ENCODE data around the gene TMC6. TPM values are rescaled to one million over a fixed set of nuclear protein-coding genes. Genes with fewer than 3 reads are reported as not detected.

The TMC6 gene
- polyA plus RNA-seq, 1 experiment, result 0.51 TPM

DNA sequence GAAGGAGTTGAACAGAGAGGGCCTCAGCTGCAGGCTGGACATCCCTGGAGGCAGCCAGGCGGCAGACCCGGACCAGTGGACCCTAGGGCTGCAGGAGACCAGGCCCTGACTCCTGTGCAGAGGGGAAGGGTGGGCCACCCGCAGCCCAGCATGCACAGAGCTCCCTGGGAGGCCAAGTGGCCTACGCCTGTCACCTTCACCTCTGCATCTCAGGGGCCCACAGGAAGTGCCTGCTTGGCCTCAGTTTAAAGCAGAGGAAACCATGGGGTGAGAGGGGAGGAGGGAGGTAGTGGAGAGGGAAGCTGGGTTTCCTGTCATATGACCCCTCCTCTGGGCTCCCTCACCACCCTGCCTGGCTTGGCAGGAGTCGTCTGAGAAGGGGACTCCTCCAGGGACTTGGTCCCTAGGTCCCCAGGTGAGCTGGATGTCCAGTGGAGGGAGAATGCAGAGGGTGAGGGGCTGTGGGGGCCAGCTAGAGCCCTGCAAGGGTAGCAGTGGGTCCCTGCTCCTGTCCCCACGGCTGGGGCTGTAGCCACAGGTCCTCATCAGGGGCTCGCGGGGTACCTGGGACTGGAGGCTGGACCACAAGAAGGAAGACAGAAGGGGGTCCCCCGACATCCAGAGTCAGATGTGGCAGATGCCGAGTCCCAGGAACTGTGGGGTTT, 2.0 kb upstream of the TMC6 start, which contains the start of gene TMC8:
Gene TMC8 (plus strand): TSS at position 335 of the 665 bp plus-strand sequence. CDS start 818 bp downstream, outside the sequence.
- ChIA-PET CTCF (interaction anchor here (1.1 kb wide), 1 partner anchor 11 kb away, joined by 4 read pairs; no protein-coding TSS in a partner anchor), POLR2A (no interaction called here)
- peaks cover 4% of the 10 kb centered on the region; the same call in 1 of the 2 replicates for H3K9me3 ChIP-seq (ENCODE audit: control insufficient read depth, insufficient read depth, low read length)
- peaks cover 48% of the 10 kb centered on the region for H3K27me3 ChIP-seq (ENCODE audit: control insufficient read depth, insufficient read depth, low read length)
- no peak for DNase-seq (ENCODE audit: low read depth, low spot score)
- TF ChIP-seq, protein P1, sequence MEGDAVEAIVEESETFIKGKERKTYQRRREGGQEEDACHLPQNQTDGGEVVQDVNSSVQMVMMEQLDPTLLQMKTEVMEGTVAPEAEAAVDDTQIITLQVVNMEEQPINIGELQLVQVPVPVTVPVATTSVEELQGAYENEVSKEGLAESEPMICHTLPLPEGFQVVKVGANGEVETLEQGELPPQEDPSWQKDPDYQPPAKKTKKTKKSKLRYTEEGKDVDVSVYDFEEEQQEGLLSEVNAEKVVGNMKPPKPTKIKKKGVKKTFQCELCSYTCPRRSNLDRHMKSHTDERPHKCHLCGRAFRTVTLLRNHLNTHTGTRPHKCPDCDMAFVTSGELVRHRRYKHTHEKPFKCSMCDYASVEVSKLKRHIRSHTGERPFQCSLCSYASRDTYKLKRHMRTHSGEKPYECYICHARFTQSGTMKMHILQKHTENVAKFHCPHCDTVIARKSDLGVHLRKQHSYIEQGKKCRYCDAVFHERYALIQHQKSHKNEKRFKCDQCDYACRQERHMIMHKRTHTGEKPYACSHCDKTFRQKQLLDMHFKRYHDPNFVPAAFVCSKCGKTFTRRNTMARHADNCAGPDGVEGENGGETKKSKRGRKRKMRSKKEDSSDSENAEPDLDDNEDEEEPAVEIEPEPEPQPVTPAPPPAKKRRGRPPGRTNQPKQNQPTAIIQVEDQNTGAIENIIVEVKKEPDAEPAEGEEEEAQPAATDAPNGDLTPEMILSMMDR (IDR thresholded peaks at IDR 0.05; ENCODE audit: low read depth, low read length), result no peak
- no peak within 1 kb of the TSS for H3K27ac ChIP-seq (ENCODE audit: low read depth, low read length)
- no peak within 1 kb of the TSS for H3K4me3 ChIP-seq (ENCODE audit: low read depth, low read length)

DNA sequence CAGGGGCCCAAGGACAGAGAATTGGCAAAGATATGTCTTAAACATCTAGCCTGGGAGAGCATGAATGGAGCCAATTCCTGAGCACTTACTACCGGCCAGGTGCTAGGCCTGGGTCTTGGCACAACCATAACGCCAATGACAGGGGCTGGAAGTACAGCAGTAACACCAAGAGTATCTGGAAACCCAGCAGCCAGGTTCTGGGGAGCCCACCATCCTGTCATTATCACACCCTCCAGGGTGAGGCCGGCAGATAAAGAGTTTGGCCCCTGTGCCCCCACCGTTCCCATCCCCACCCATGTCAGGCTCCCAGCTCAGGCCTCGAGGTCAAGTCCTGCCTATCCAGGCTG, 1.5 kb upstream of the TMC6 start:
- POLR2A ChIA-PET, result no interaction called here
- CTCF ChIA-PET, result interaction anchor here (1.1 kb wide), 1 partner anchor 12 kb away, joined by 4 read pairs; no protein-coding TSS in a partner anchor
- DNase-seq (ENCODE audit: low read depth, low spot score), result no peak
- TF ChIP-seq, protein P1 (IDR thresholded peaks at IDR 0.05; ENCODE audit: low read depth, low read length), result no peak
- Histone ChIP-seq H3K4me3 (ENCODE audit: low read depth, low read length) (no peak overlapping the region), H3K9me3 (ENCODE audit: control insufficient read depth, insufficient read depth, low read length) (peaks cover 4% of the 10 kb centered on the region; the same call in 1 of the 2 replicates), H3K27me3 (ENCODE audit: control insufficient read depth, insufficient read depth, low read length) (peaks cover 45% of the 10 kb centered on the region), H3K27ac (ENCODE audit: low read depth, low read length) (no peak overlapping the region)

DNA sequence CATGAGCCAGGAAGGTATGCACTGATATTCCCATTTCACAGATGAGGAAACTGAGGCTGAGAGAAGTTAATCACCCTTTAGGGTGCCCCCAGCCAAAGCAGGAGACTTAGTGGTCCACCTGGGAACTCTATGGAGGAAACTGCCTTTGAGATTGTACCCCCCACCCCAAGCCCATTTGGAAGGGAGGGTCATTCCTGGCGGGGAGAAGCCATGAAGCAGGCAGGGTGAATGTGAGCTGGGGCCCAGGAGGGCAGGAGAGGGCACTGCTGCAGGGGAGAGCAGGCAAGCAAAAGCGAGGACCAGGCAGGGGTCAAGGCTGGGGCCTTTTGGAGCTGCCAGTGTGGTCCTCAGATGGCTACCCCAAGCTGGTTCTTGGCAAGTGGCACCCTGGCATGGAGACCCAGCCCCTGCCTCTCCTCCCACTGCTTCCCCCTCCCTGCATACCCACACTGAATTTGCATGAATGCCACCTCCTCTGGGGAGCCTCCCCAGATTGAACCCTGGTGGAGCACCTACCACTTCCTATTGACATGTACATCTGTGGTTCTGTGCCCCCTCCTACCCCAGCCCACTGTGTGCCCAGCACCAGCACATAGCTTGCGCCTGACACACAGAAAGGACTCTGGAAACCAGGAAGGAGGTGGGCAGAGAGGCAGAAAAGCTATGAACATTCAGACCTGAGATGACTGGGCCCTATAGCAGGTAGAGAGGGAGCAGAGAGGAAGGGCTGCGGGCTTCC, 965 bp upstream of the TMC6 start:
- Histone ChIP-seq H3K9me3 (ENCODE audit: control insufficient read depth, insufficient read depth, low read length) (peaks cover 4% of the 10 kb centered on the region; the same call in 1 of the 2 replicates), H3K4me3 (ENCODE audit: low read depth, low read length) (no peak overlapping the region), H3K27ac (ENCODE audit: low read depth, low read length) (no peak overlapping the region), H3K27me3 (ENCODE audit: control insufficient read depth, insufficient read depth, low read length) (peaks cover 39% of the 10 kb centered on the region)
- no peak for DNase-seq (ENCODE audit: low read depth, low spot score)
- TF ChIP-seq, protein P1 (IDR thresholded peaks at IDR 0.05; ENCODE audit: low read depth, low read length), result no peak
- CTCF ChIA-PET, result interaction anchor here (0.6 kb wide), 1 partner anchor 57 kb away, joined by 3 read pairs; the partner anchor contains the start of gene TK1
- POLR2A ChIA-PET, result no interaction called here

DNA sequence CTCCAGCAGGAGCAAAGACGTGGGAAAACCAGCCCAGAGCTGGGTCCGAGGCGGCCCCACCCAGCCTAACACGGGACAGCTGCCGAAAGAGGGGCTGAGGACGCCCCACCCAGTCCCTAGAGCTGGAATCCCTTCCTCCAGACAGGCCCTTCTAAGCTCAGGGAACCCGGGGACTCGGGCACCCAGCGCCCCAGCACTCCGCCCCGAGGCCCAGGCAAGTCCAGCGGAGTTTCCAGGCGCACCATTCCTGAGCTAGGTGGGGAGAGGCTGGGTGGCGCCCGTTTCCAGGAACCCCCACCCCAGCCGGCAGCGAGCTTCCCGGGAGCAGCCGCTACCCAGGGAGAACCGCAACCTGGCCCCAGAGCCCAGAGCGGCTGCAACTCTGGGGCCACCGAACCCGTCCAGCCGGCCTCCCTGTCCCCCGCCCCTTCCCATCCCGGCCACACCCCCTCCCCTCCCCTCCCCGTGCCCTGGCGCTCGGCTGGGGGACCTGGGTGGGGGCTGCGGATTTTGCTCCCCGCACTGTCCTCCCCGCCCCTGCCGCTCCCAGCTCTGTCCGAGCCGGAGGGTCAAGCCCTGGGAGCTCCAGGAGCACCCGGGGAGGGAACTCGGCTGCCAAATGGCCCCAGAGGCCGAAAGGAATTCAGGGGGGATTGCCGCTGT, 536 bp downstream of the TMC6 start:
- Histone ChIP-seq H3K27ac (ENCODE audit: low read depth, low read length) (no peak overlapping the region), H3K27me3 (ENCODE audit: control insufficient read depth, insufficient read depth, low read length) (peaks cover 35% of the 10 kb centered on the region)

More for the DNA sequence above, 536 bp downstream of the TMC6 start:
- ChIA-PET POLR2A (interaction anchor here (0.6 to 0.7 kb wide), 3 partner anchors 12 to 1629 kb away, joined by 3 to 6 read pairs (median 5); no protein-coding TSS in a partner anchor), CTCF (interaction anchor here (1.1 to 1.4 kb wide), 2 partner anchors 59 to 122 kb away, joined by 3 to 4 read pairs; partner anchors contain the start of genes AFMID and TK1)
- Histone ChIP-seq H3K9me3 (ENCODE audit: control insufficient read depth, insufficient read depth, low read length) (peaks cover 4% of the 10 kb centered on the region; the same call in 1 of the 2 replicates), H3K4me3 (ENCODE audit: low read depth, low read length) (peak overlapping the region; percentile 56)
- no peak for DNase-seq (ENCODE audit: low read depth, low spot score)
- TF ChIP-seq, protein P1 (IDR thresholded peaks at IDR 0.05; ENCODE audit: low read depth, low read length), result no peak
